HG03354 (cell line): ENCODE data around the gene C1orf167.

Experiments
- ATAC-seq: cut with Tn5 transposase; IDR thresholded peaks from one replicate; pipeline ENCODE4 v1.9.1; 2021; ENCODE audit warnings: mild to moderate bottlenecking; ENCODE audit not compliant: unreplicated experiment, poor library complexity, severe bottlenecking

C1orf167 gene

GRCh38 chr1:11757047-11757446 lies 4.9 kb upstream of the C1orf167 start:
- ATAC-seq = no peak

GRCh38 chr1:11759791-11760190 lies 2.2 kb upstream of the C1orf167 start:
- no peak for ATAC-seq

GRCh38 chr1:11761285-11761684 lies 708 bp upstream of the C1orf167 start:
- no peak for ATAC-seq

- ATAC-seq = no peak
Observed at GRCh38 chr1:11764115-11764514, 2.1 kb downstream of the C1orf167 start.

GRCh38 chr1:11764519-11764918 lies 2.5 kb downstream of the C1orf167 start:
- no peak for ATAC-seq

- ATAC-seq = no peak
Observed at GRCh38 chr1:11765661-11766428, 3.9 kb downstream of the C1orf167 start.

GRCh38 chr1:11766429-11766776 lies 4.4 kb downstream of the C1orf167 start:
- no peak for ATAC-seq

- no peak for ATAC-seq
Observed at GRCh38 chr1:11767922-11768704, 6.1 kb downstream of the C1orf167 start.

- ATAC-seq = no peak
Observed at GRCh38 chr1:11768821-11769220, 6.8 kb downstream of the C1orf167 start.

GRCh38 chr1:11769274-11769673 lies 7.3 kb downstream of the C1orf167 start:
- ATAC-seq = no peak

- no peak for ATAC-seq
Observed at GRCh38 chr1:11770011-11770410, 8.0 kb downstream of the C1orf167 start.

- no peak for ATAC-seq
Observed at GRCh38 chr1:11771481-11772043, 9.6 kb downstream of the C1orf167 start.

- ATAC-seq = no peak
Observed at GRCh38 chr1:11772458-11772857, 10.5 kb downstream of the C1orf167 start.

- no peak for ATAC-seq
Observed at GRCh38 chr1:11774753-11775152, 12.8 kb downstream of the C1orf167 start.

- ATAC-seq = no peak
Observed at GRCh38 chr1:11777658-11778322, 15.8 kb downstream of the C1orf167 start.

GRCh38 chr1:11778336-11778735 lies 16.3 kb downstream of the C1orf167 start:
- no peak for ATAC-seq

GRCh38 chr1:11778844-11779623 lies 17.0 kb downstream of the C1orf167 start:
- ATAC-seq = no peak

- ATAC-seq = no peak
Observed at GRCh38 chr1:11779715-11780379, 17.9 kb downstream of the C1orf167 start.
